HEK293 (cell line): ENCODE results near the gene NDUFS2.

Experiments used
- GLI2 ChIP-seq: fragments of 450-650 bp; formaldehyde crosslinking; IDR thresholded peaks from 2 replicates; pipeline ENCODE4; 2017; ENCODE audit warnings: missing biosample characterization, missing genetic modification characterization, low read depth, borderline replicate concordance
- GLI4 ChIP-seq: fragments of 450-650 bp; formaldehyde crosslinking; IDR thresholded peaks from 2 replicates; pipeline ENCODE4 v1.5.1; 2016; ENCODE audit warnings: missing biosample characterization, missing genetic modification characterization
- KLF7 ChIP-seq: fragments of 450-650 bp; formaldehyde crosslinking; IDR thresholded peaks from 2 replicates; pipeline ENCODE4 v1.5.1; 2016; ENCODE audit warnings: missing biosample characterization, missing genetic modification characterization, borderline replicate concordance
- MEIS1 ChIP-seq: sonication (generic); formaldehyde crosslinking; IDR thresholded peaks from 2 replicates; pipeline ENCODE4 v1.8.1; 2022; ENCODE audit warnings: missing genetic modification reagents, mild to moderate bottlenecking, borderline replicate concordance
- SP3 ChIP-seq: fragments of 450-650 bp; formaldehyde crosslinking; IDR thresholded peaks from 2 replicates; pipeline ENCODE4 v1.5.1; 2016; ENCODE audit warnings: missing biosample characterization, missing genetic modification characterization
- TCF7L2 ChIP-seq: IDR thresholded peaks from 2 replicates; pipeline ENCODE4 v1.6.1; 2011; ENCODE audit warnings: low read depth, mild to moderate bottlenecking, inconsistent platforms, low read length, moderate library complexity, borderline replicate concordance
- TRIM28 ChIP-seq: IDR thresholded peaks from 2 replicates; pipeline ENCODE4 v1.6.1; 2011; ENCODE audit warnings: low read length, control low read depth, borderline replicate concordance
- YY1 ChIP-seq: fragments of 450-650 bp; formaldehyde crosslinking; IDR thresholded peaks from 2 replicates; pipeline ENCODE4 v1.5.1; 2018; ENCODE audit warnings: missing biosample characterization, missing genetic modification characterization
- ZBTB48 ChIP-seq: fragments of 450-650 bp; formaldehyde crosslinking; IDR thresholded peaks from 2 replicates; pipeline ENCODE4 v1.5.1; 2016; ENCODE audit warnings: missing biosample characterization, missing genetic modification characterization
- ZIC2 ChIP-seq: fragments of 450-650 bp; formaldehyde crosslinking; IDR thresholded peaks from 2 replicates; pipeline ENCODE4 v1.5.1; 2016; ENCODE audit warnings: missing biosample characterization, missing genetic modification characterization
- ZNF114 ChIP-seq: fragments of 450-650 bp; formaldehyde crosslinking; IDR thresholded peaks from 2 replicates; pipeline ENCODE4 v1.5.0; 2017; ENCODE audit warnings: missing biosample characterization, missing genetic modification characterization
- ZNF121 ChIP-seq: fragments of 450-650 bp; formaldehyde crosslinking; IDR thresholded peaks from 2 replicates; pipeline ENCODE4 v1.5.1; 2016; ENCODE audit warnings: missing biosample characterization, missing genetic modification characterization
- ZNF138 ChIP-seq: fragments of 450-650 bp; formaldehyde crosslinking; IDR thresholded peaks from 2 replicates; pipeline ENCODE4 v1.5.1; 2016; ENCODE audit warnings: missing biosample characterization, missing genetic modification characterization, borderline replicate concordance
- ZNF146 ChIP-seq: fragments of 450-650 bp; formaldehyde crosslinking; IDR thresholded peaks from 2 replicates; pipeline ENCODE4 v1.5.1; 2016; ENCODE audit warnings: missing biosample characterization, missing genetic modification characterization
- ZNF223 ChIP-seq: fragments of 450-650 bp; formaldehyde crosslinking; IDR thresholded peaks from 2 replicates; pipeline ENCODE4 v1.5.1; 2016; ENCODE audit warnings: missing biosample characterization, missing genetic modification characterization
- ZNF266 ChIP-seq: fragments of 450-650 bp; formaldehyde crosslinking; IDR thresholded peaks from 2 replicates; pipeline ENCODE4 v1.5.1; 2016; ENCODE audit warnings: missing biosample characterization, missing genetic modification characterization, low read depth
- ZNF302 ChIP-seq: fragments of 450-650 bp; formaldehyde crosslinking; IDR thresholded peaks from 2 replicates; pipeline ENCODE4 v1.5.1; 2016; ENCODE audit warnings: missing biosample characterization, missing genetic modification characterization, low read depth
- ZNF311 ChIP-seq: fragments of 450-650 bp; formaldehyde crosslinking; IDR thresholded peaks from 2 replicates; pipeline ENCODE4 v1.5.1; 2017; ENCODE audit warnings: missing biosample characterization, missing genetic modification characterization, borderline replicate concordance
- ZNF416 ChIP-seq: fragments of 450-650 bp; formaldehyde crosslinking; IDR thresholded peaks from 2 replicates; pipeline ENCODE4 v1.5.1; 2016; ENCODE audit warnings: missing biosample characterization, missing genetic modification characterization
- ZNF521 ChIP-seq: fragments of 450-650 bp; formaldehyde crosslinking; IDR thresholded peaks from 2 replicates; pipeline ENCODE4 v1.5.1; 2017; ENCODE audit warnings: missing biosample characterization, mild to moderate bottlenecking, missing genetic modification characterization
- ZNF530 ChIP-seq: fragments of 450-650 bp; formaldehyde crosslinking; IDR thresholded peaks from 2 replicates; pipeline ENCODE4 v1.5.1; 2016; ENCODE audit warnings: low read depth, missing biosample characterization, missing genetic modification characterization
- ZNF560 ChIP-seq: fragments of 450-650 bp; formaldehyde crosslinking; IDR thresholded peaks from 2 replicates; pipeline ENCODE4 v1.5.1; 2017; ENCODE audit warnings: missing biosample characterization, missing genetic modification characterization, borderline replicate concordance
- ZNF624 ChIP-seq: fragments of 450-650 bp; formaldehyde crosslinking; IDR thresholded peaks from 2 replicates; pipeline ENCODE4 v1.5.1; 2017; ENCODE audit warnings: missing biosample characterization, missing genetic modification characterization
- ZNF629 ChIP-seq: fragments of 450-650 bp; formaldehyde crosslinking; IDR thresholded peaks from 2 replicates; pipeline ENCODE4 v1.5.1; 2017; ENCODE audit warnings: missing biosample characterization, missing genetic modification characterization
- ZNF658 ChIP-seq: fragments of 450-650 bp; formaldehyde crosslinking; IDR thresholded peaks from 2 replicates; pipeline ENCODE4; 2016; ENCODE audit warnings: missing biosample characterization, missing genetic modification characterization
- ZNF670 ChIP-seq: fragments of 450-650 bp; formaldehyde crosslinking; IDR thresholded peaks from 2 replicates; pipeline ENCODE4 v1.5.1; 2016; ENCODE audit warnings: missing biosample characterization, missing genetic modification characterization, low read depth
- ZNF707 ChIP-seq: fragments of 450-650 bp; formaldehyde crosslinking; IDR thresholded peaks from 2 replicates; pipeline ENCODE4 v1.5.1; 2016; ENCODE audit warnings: missing biosample characterization, missing genetic modification characterization
- ZNF76 ChIP-seq: fragments of 450-650 bp; formaldehyde crosslinking; IDR thresholded peaks from 2 replicates; pipeline ENCODE4; 2016; ENCODE audit warnings: low read depth, missing biosample characterization, missing genetic modification characterization, borderline replicate concordance
- ZNF791 ChIP-seq: fragments of 450-650 bp; formaldehyde crosslinking; IDR thresholded peaks from 2 replicates; pipeline ENCODE4 v1.5.1; 2016; ENCODE audit warnings: missing biosample characterization, missing genetic modification characterization
- ZNF830 ChIP-seq: fragments of 450-650 bp; IDR thresholded peaks from 2 replicates; pipeline ENCODE4 v1.5.0; 2018; ENCODE audit warnings: missing biosample characterization, missing genetic modification characterization, low read depth, mild to moderate bottlenecking, moderate library complexity
- TF ChIP-seq, protein P1 (sequence below): fragments of 450-650 bp; formaldehyde crosslinking; optimal IDR thresholded peaks from 2 replicates; pipeline ENCODE3; 2016; ENCODE audit warnings: missing biosample characterization, mild to moderate bottlenecking, missing genetic modification characterization
- TF ChIP-seq, protein P2 (sequence below): fragments of 450-650 bp; formaldehyde crosslinking; IDR thresholded peaks from 2 replicates; pipeline ENCODE4 v1.5.1; 2016; ENCODE audit warnings: missing biosample characterization, missing genetic modification characterization
- TF ChIP-seq, protein P3 (sequence below): fragments of 450-650 bp; formaldehyde crosslinking; IDR thresholded peaks from 2 replicates; pipeline ENCODE4 v1.5.0; 2017; ENCODE audit warnings: missing biosample characterization, missing genetic modification characterization, borderline replicate concordance
- TF ChIP-seq, protein P4 (sequence below): fragments of 450-650 bp; formaldehyde crosslinking; IDR thresholded peaks from 2 replicates; pipeline ENCODE4 v1.5.1; 2016; ENCODE audit warnings: missing biosample characterization, missing genetic modification characterization

Gene NDUFS2

DNA sequence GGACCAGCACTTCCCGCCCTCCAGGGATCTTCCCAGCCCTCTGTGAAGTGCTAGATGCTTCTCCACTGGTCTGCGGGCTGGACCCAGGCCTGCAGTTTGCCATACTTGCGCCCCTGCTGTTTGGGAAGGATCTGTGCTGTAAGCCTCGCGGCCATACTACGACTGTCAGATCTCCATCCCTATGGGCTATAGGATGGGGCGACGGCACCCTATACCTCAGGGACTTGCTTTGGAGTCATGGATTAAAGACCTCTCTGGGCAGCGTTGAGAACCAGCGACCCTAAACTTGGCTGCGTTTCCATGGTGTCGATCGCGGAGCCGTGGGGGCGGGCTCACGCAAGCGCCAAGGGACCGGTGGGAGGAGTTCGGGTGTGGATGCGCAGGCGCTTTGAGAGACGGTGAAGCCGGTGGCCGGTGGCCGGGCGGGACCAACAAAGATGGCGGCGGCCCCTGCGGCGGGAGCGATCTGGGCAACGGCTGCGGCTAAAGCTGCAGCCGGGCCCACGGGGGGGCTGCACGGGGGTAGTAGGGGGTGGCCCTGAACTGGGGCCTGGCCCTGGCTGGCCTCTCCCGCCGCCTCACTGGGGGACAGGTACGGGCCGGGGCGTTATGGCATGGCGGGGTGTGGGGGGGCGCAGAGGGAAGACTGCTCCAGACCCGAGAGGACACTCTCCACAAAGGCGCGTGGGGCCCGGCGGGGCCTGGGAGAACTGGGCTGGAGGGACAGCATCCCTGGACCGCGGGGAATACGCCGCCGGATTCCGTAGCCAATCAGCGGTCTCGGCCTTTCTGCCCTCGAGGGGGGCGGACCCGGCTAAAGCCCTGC lies 42.9 kb upstream of the NDUFS2 start, which contains the start of gene USP21 (continued):
- TF ChIP-seq GLI2 (tag by site-specific recombination) (no peak; the same call in 1 of the 2 replicates), ZNF629 (tag by site-specific recombination) (peak; percentile 27; the same call in 1 of the 2 replicates), ZNF707 (tag by site-specific recombination) (no peak), ZNF311 (tag by site-specific recombination) (no peak), YY1 (peak; percentile 98), TRIM28 (no peak), ZNF521 (tag by site-specific recombination) (no peak), ZNF302 (no peak), GLI4 (tag by site-specific recombination) (0 out of 2 replicates have a peak, but pooled peaks have one; percentile 61), ZNF624 (tag by site-specific recombination) (no peak), ZNF658 (tag by site-specific recombination) (no peak), ZNF114 (tag by site-specific recombination) (no peak), ZNF138 (no peak), ZNF121 (tag by site-specific recombination) (no peak), ZNF223 (no peak), ZNF830 (tag by site-specific recombination) (no peak), MEIS1 (no peak), ZNF670 (no peak), ZBTB48 (peak; percentile 35; the same call in 1 of the 2 replicates), ZNF76 (peak; percentile 79), ZNF146 (0 out of 2 replicates have a peak, but pooled peaks have one; percentile 34), KLF7 (tag by site-specific recombination) (0 out of 2 replicates have a peak, but pooled peaks have one; percentile 37), SP3 (tag by site-specific recombination) (peak; percentile 91), ZNF530 (tag by site-specific recombination) (no peak), ZIC2 (tag by site-specific recombination) (peak; percentile 58; the same call in 1 of the 2 replicates), ZNF560 (tag by site-specific recombination) (no peak), ZNF791 (no peak), ZNF416 (no peak), ZNF266 (tag by site-specific recombination) (no peak), TCF7L2 (no peak)
- TF ChIP-seq, protein P1, sequence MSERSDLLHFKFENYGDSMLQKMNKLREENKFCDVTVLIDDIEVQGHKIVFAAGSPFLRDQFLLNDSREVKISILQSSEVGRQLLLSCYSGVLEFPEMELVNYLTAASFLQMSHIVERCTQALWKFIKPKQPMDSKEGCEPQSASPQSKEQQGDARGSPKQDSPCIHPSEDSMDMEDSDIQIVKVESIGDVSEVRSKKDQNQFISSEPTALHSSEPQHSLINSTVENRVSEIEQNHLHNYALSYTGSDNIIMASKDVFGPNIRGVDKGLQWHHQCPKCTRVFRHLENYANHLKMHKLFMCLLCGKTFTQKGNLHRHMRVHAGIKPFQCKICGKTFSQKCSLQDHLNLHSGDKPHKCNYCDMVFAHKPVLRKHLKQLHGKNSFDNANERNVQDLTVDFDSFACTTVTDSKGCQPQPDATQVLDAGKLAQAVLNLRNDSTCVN (tag by site-specific recombination) = peak; percentile 43
- TF ChIP-seq, protein P2, sequence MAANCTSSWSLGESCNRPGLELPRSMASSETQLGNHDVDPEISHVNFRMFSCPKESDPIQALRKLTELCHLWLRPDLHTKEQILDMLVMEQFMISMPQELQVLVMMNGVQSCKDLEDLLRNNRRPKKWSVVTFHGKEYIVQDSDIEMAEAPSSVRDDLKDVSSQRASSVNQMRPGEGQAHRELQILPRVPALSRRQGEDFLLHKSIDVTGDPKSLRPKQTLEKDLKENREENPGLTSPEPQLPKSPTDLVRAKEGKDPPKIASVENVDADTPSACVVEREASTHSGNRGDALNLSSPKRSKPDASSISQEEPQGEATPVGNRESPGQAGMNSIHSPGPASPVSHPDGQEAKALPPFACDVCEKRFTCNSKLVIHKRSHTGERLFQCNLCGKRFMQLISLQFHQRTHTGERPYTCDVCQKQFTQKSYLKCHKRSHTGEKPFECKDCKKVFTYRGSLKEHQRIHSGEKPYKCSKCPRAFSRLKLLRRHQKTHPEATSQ (tag by site-specific recombination) = no peak
- TF ChIP-seq, protein P3, sequence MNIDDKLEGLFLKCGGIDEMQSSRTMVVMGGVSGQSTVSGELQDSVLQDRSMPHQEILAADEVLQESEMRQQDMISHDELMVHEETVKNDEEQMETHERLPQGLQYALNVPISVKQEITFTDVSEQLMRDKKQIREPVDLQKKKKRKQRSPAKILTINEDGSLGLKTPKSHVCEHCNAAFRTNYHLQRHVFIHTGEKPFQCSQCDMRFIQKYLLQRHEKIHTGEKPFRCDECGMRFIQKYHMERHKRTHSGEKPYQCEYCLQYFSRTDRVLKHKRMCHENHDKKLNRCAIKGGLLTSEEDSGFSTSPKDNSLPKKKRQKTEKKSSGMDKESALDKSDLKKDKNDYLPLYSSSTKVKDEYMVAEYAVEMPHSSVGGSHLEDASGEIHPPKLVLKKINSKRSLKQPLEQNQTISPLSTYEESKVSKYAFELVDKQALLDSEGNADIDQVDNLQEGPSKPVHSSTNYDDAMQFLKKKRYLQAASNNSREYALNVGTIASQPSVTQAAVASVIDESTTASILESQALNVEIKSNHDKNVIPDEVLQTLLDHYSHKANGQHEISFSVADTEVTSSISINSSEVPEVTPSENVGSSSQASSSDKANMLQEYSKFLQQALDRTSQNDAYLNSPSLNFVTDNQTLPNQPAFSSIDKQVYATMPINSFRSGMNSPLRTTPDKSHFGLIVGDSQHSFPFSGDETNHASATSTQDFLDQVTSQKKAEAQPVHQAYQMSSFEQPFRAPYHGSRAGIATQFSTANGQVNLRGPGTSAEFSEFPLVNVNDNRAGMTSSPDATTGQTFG (tag by site-specific recombination) = no peak
- TF ChIP-seq, protein P4, sequence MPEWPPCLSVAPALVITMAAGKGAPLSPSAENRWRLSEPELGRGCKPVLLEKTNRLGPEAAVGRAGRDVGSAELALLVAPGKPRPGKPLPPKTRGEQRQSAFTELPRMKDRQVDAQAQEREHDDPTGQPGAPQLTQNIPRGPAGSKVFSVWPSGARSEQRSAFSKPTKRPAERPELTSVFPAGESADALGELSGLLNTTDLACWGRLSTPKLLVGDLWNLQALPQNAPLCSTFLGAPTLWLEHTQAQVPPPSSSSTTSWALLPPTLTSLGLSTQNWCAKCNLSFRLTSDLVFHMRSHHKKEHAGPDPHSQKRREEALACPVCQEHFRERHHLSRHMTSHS (tag by site-specific recombination) = no peak
